Caco-2 (cell line): ENCODE results near the gene SS18L1. TPM values are rescaled to one million over a fixed set of nuclear protein-coding genes. Genes with fewer than 3 reads are reported as not detected.
A peak's percentile ranks its signal among the peaks of the same experiment; 100 is the strongest.

Experiments used
- BruUV-seq: library from RNA; stranded (reverse); fragments of 400-500 nt; replicated peaks from 2 replicates; lab custom pipeline; 2021; lab: Mats Ljungman, UMichigan
- CTCF ChIA-PET: fragments of 300-600 bp; sonication (Branson Sonifier 250); formaldehyde crosslinking; loops from one replicate; lab custom pipeline; 2022; ENCODE audit warnings: antibody characterized with exemption; lab: Charles Lee
- POLR2A ChIA-PET: fragments of 300-600 bp; sonication (Branson Sonifier 250); formaldehyde crosslinking; loops from one replicate; lab custom pipeline; 2022; ENCODE audit warnings: antibody characterized with exemption; lab: Charles Lee
- DNase-seq, 2 experiments: peaks; one replicate each; pipeline versions ENCODE4 v3.0.0 to v3.0.0-alpha.2; 2020 to 2022
- H3K27me3 ChIP-seq: replicated peaks from 2 replicates; pipeline ENCODE4 v1.6.0; 2011; ENCODE audit warnings: low read length; ENCODE audit not compliant: control insufficient read depth, insufficient read depth
- H3K36me3 ChIP-seq: 2 replicates; pipeline ENCODE4 v1.5.1; 2011; ENCODE audit warnings: low read length; ENCODE audit not compliant: control insufficient read depth, insufficient read depth
- H3K4me1 ChIP-seq: fragments of 250-450 bp; sonication (Bioruptor Pico); 2 replicates; pipeline ENCODE4 v1.5.1; 2020; ENCODE audit warnings: mild to moderate bottlenecking
- H3K4me3 ChIP-seq: 2 replicates; pipeline ENCODE4 v1.5.1; 2011; ENCODE audit warnings: low read depth, mild to moderate bottlenecking, control low read depth, low read length
- H3K9me3 ChIP-seq: fragments of 250-450 bp; sonication (Bioruptor Pico); 2 replicates; pipeline ENCODE4 v1.5.1; 2020; ENCODE audit warnings: mild to moderate bottlenecking, moderate library complexity
- H3K27ac Mint-ChIP-seq: one replicate; pipeline ENCODE4 v1.8.0; 2022; ENCODE audit warnings: mixed read lengths; ENCODE audit not compliant: unreplicated experiment
- H3K27me3 Mint-ChIP-seq: one replicate; pipeline ENCODE4 v1.8.0; 2022; ENCODE audit warnings: mixed read lengths; ENCODE audit not compliant: insufficient read depth, unreplicated experiment
- H3K36me3 Mint-ChIP-seq: one replicate; pipeline ENCODE4 v1.8.0; 2022; ENCODE audit warnings: mild to moderate bottlenecking, mixed read lengths; ENCODE audit not compliant: insufficient read depth, unreplicated experiment
- H3K4me1 Mint-ChIP-seq: one replicate; pipeline ENCODE4 v1.8.0; 2022; ENCODE audit warnings: low read depth, mixed read lengths; ENCODE audit not compliant: unreplicated experiment
- H3K4me3 Mint-ChIP-seq: one replicate; pipeline ENCODE4 v1.8.0; 2022; ENCODE audit warnings: mild to moderate bottlenecking, moderate library complexity, mixed read lengths; ENCODE audit not compliant: unreplicated experiment
- H3K9me3 Mint-ChIP-seq: one replicate; pipeline ENCODE4 v1.8.0; 2022; ENCODE audit warnings: mixed read lengths; ENCODE audit not compliant: unreplicated experiment
- intact Hi-C: fragments of 100-400 bp; cut with micrococcal nuclease; formaldehyde crosslinking; loops from one replicate; pipeline ENCODE4 v1.10.0; 2022; ENCODE audit not compliant: unreplicated experiment
- total RNA-seq: library from RNA; stranded (reverse); gene quantifications from 2 replicates; pipeline ENCODE4 v1.2.3, GENCODE V29; 2022
- TF ChIP-seq, protein P1 (sequence below), 2 experiments: fragments of 200-600 bp in 1 of 2; IDR thresholded peaks; 1 replicate in 1 of 2; 2 replicates in 1 of 2; pipeline versions ENCODE4 v1.5.1 to v1.8.0; 2011 to 2022; ENCODE audit warnings: antibody characterized with exemption in 1 of 2, control low read depth in 1 of 2, inconsistent platforms in 1 of 2, low read depth in 1 of 2, low read length in 1 of 2, mild to moderate bottlenecking in 1 of 2, moderate library complexity in 1 of 2; ENCODE audit not compliant: insufficient read depth in 1 of 2, severe bottlenecking in 1 of 2, unreplicated experiment in 1 of 2

SS18L1 gene
- total RNA-seq, 1 experiment from 2014 or later: 46.4 TPM

DNA sequence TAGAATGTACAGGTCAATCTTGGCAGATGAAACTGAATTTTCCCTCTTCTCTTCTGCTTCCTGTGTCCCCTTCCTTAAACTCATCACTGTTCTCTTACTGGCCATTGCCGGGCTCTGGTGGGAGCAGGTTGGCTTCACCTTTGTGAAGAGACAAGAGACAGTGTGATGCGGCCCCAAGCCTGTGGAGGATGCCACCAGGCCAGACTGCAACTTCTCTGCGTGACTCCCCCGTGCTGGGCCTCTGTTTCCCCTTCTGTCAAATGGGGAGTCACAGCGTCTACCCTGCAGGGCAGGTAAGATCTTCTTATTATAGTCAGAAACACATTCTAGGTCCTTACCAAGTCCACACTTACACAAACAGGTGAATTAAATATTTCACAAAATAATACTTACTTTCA, 23.2 kb upstream of the SS18L1 start:
- no peak for DNase-seq
- peaks cover 28% of the 10 kb centered on the region for H3K4me1 Mint-ChIP-seq
- TF ChIP-seq, protein P1, sequence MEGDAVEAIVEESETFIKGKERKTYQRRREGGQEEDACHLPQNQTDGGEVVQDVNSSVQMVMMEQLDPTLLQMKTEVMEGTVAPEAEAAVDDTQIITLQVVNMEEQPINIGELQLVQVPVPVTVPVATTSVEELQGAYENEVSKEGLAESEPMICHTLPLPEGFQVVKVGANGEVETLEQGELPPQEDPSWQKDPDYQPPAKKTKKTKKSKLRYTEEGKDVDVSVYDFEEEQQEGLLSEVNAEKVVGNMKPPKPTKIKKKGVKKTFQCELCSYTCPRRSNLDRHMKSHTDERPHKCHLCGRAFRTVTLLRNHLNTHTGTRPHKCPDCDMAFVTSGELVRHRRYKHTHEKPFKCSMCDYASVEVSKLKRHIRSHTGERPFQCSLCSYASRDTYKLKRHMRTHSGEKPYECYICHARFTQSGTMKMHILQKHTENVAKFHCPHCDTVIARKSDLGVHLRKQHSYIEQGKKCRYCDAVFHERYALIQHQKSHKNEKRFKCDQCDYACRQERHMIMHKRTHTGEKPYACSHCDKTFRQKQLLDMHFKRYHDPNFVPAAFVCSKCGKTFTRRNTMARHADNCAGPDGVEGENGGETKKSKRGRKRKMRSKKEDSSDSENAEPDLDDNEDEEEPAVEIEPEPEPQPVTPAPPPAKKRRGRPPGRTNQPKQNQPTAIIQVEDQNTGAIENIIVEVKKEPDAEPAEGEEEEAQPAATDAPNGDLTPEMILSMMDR (IDR thresholded peaks at IDR 0.05; ENCODE audit: insufficient read depth in 1 of 2, low read depth in 1 of 2, low read length in 1 of 2, severe bottlenecking in 1 of 2, unreplicated experiment in 1 of 2): no peak
- H3K36me3 Mint-ChIP-seq: peaks cover 22% of the 10 kb centered on the region
- H3K4me1 ChIP-seq: peaks cover 19% of the 10 kb centered on the region
- H3K4me3 Mint-ChIP-seq: peak overlapping the region; percentile 76
- H3K27me3 Mint-ChIP-seq: peaks cover 12% of the 10 kb centered on the region
- no peak overlapping the region for H3K4me3 ChIP-seq
- no peaks in the 10 kb centered on the region for H3K27me3 ChIP-seq
- POLR2A ChIA-PET: interaction anchor here (2.2 kb wide), 1 partner anchor 54 kb away, joined by 67 read pairs; the partner anchor contains the start of gene TAF4
- H3K9me3 ChIP-seq: no peaks in the 10 kb centered on the region
- H3K27ac Mint-ChIP-seq: peak overlapping the region; percentile 60
- peaks cover 9% of the 10 kb centered on the region for H3K36me3 ChIP-seq
- H3K9me3 Mint-ChIP-seq: no peaks in the 10 kb centered on the region
- no TSS peak for BruUV-seq
- CTCF ChIA-PET: interaction anchor here (2.5 kb wide), 1 partner anchor 54 kb away, joined by 16 read pairs; the partner anchor contains the start of gene TAF4
- intact Hi-C loops: loop anchor here (5.0 kb wide), 1 partner anchor 108 kb away; no protein-coding TSS in a partner anchor

- TF ChIP-seq, protein P1 (IDR thresholded peaks at IDR 0.05; ENCODE audit: insufficient read depth in 1 of 2, low read depth in 1 of 2, low read length in 1 of 2, severe bottlenecking in 1 of 2, unreplicated experiment in 1 of 2): no peak
- peaks cover 14% of the 10 kb centered on the region for H3K36me3 ChIP-seq
- intact Hi-C loops: loop anchor here (5.0 kb wide), 1 partner anchor 109 kb away; no protein-coding TSS in a partner anchor
- DNase-seq: no peak
- ChIA-PET CTCF (interaction anchor here (1.0 to 2.6 kb wide), 5 partner anchors 13 to 110 kb away, joined by 3 to 26 read pairs (median 5); partner anchors contain the start of genes PSMA7 and TAF4), POLR2A (interaction anchor here (0.6 to 2.2 kb wide), 9 partner anchors 13 to 266 kb away, joined by 3 to 67 read pairs (median 4); partner anchors contain the start of genes OSBPL2, PSMA7, RPS21 and SS18L1)
- peaks cover 28% of the 10 kb centered on the region for H3K4me1 Mint-ChIP-seq
- peaks cover 10% of the 10 kb centered on the region for H3K27me3 Mint-ChIP-seq
- peak overlapping the region; percentile 82 for H3K4me3 ChIP-seq
- H3K27me3 ChIP-seq: no peaks in the 10 kb centered on the region
- peaks cover 30% of the 10 kb centered on the region for H3K36me3 Mint-ChIP-seq
- no peaks in the 10 kb centered on the region for H3K9me3 Mint-ChIP-seq
- peak overlapping the region; percentile 76 for H3K4me3 Mint-ChIP-seq
- peak overlapping the region; percentile 60 for H3K27ac Mint-ChIP-seq
- peaks cover 19% of the 10 kb centered on the region for H3K4me1 ChIP-seq
- TSS peak; percentile 65 for BruUV-seq
- H3K9me3 ChIP-seq: no peaks in the 10 kb centered on the region
Measured at GRCh38 chr20:62120990-62121775, 22.4 kb upstream of the SS18L1 start.
